ENCODE data around the gene CYP26A1. TPM values are rescaled to one million over a fixed set of nuclear protein-coding genes. Genes with fewer than 3 reads are reported as not detected.

Gene CYP26A1
- total RNA-seq, 4 donors from 2014 or later, result not detected

GRCh38 chr10:93083743-93084539 lies 10.2 kb downstream of the CYP26A1 start:
- DNase-seq, result no peak
- TF ChIP-seq CTCF (IDR thresholded peaks at IDR 0.05) (no peak), POLR2A (IDR thresholded peaks at IDR 0.05) (no peak)
- Histone ChIP-seq H3K4me1 (no peaks in the 10 kb centered on the region), H3K4me3 (replicated peaks in 1 of 3) (no peak overlapping the region), H3K9me3 (no peaks in the 10 kb centered on the region), H3K27me3 (no peaks in the 10 kb centered on the region), H3K36me3 (no peaks in the 10 kb centered on the region), H3K27ac (no peak overlapping the region)
- WGBS, 2 donors, result 84 to 89% methylated on average over 7 of the region's 7 CpGs
- intact Hi-C loops (cut with DNase I), result loop anchor here (10.0 kb wide), 1 partner anchor 211 kb away; no protein-coding TSS in a partner anchor

- TF ChIP-seq CTCF (IDR thresholded peaks at IDR 0.05), result no peak
- no peak for TF ChIP-seq POLR2A (IDR thresholded peaks at IDR 0.05)
- WGBS, 2 donors, result 70 to 88% methylated on average over 4 of the region's 4 CpGs
Observed at GRCh38 chr10:93085272-93085859, 11.7 kb downstream of the CYP26A1 start.

GRCh38 chr10:93086289-93086688 lies 12.6 kb downstream of the CYP26A1 start:
- Histone ChIP-seq H3K4me1 (no peaks in the 10 kb centered on the region), H3K27me3 (no peaks in the 10 kb centered on the region), H3K4me3 (replicated peaks in 1 of 3) (no peak overlapping the region), H3K27ac (no peak overlapping the region), H3K9me3 (no peaks in the 10 kb centered on the region), H3K36me3 (no peaks in the 10 kb centered on the region)
- 95 to 96% methylated on average over 6 of the region's 6 CpGs for WGBS, 2 donors
- no peak for TF ChIP-seq POLR2A (IDR thresholded peaks at IDR 0.05)
- TF ChIP-seq CTCF (IDR thresholded peaks at IDR 0.05), result no peak
- DNase-seq, result no peak
- intact Hi-C loops (cut with DNase I), result loop anchor here (10.0 kb wide), 1 partner anchor 209 kb away; no protein-coding TSS in a partner anchor

More at GRCh38 chr10:93085272-93085859, 11.7 kb downstream of the CYP26A1 start:
- intact Hi-C loops (cut with DNase I), result loop anchor here (10.0 kb wide), 1 partner anchor 209 kb away; no protein-coding TSS in a partner anchor
- Histone ChIP-seq H3K27me3 (no peaks in the 10 kb centered on the region), H3K4me1 (no peaks in the 10 kb centered on the region), H3K4me3 (replicated peaks in 1 of 3) (no peak overlapping the region), H3K27ac (no peak overlapping the region), H3K36me3 (no peaks in the 10 kb centered on the region), H3K9me3 (no peaks in the 10 kb centered on the region)
- no peak for DNase-seq

GRCh38 chr10:93087846-93088245 lies 14.2 kb downstream of the CYP26A1 start:
- no peaks in the 10 kb centered on the region for H3K36me3 ChIP-seq
- TF ChIP-seq POLR2A (IDR thresholded peaks at IDR 0.05) (no peak), CTCF (IDR thresholded peaks at IDR 0.05) (no peak)
- H3K27me3 ChIP-seq, result no peaks in the 10 kb centered on the region
- H3K9me3 ChIP-seq, result no peaks in the 10 kb centered on the region
- no peak overlapping the region for H3K27ac ChIP-seq
- intact Hi-C loops (cut with DNase I), result loop anchor here (10.0 kb wide), 1 partner anchor 207 kb away; no protein-coding TSS in a partner anchor
- DNase-seq, result no peak
- H3K4me3 ChIP-seq (replicated peaks in 1 of 3), result no peak overlapping the region
- no peaks in the 10 kb centered on the region for H3K4me1 ChIP-seq
- 69 to 77% methylated on average over 3 of the region's 3 CpGs for WGBS, 2 donors

GRCh38 chr10:93088466-93088865 lies 14.8 kb downstream of the CYP26A1 start:
- no peak for TF ChIP-seq POLR2A (IDR thresholded peaks at IDR 0.05)
- no peak for TF ChIP-seq CTCF (IDR thresholded peaks at IDR 0.05)
- Histone ChIP-seq H3K4me3 (replicated peaks in 1 of 3) (no peak overlapping the region), H3K36me3 (no peaks in the 10 kb centered on the region), H3K4me1 (no peaks in the 10 kb centered on the region), H3K27me3 (no peaks in the 10 kb centered on the region), H3K9me3 (no peaks in the 10 kb centered on the region), H3K27ac (no peak overlapping the region)
- 78 to 87% methylated on average over 4 of the region's 4 CpGs for WGBS, 2 donors
- DNase-seq, result no peak
- intact Hi-C loops (cut with DNase I), result loop anchor here (10.0 kb wide), 1 partner anchor 206 kb away; no protein-coding TSS in a partner anchor

All from thyroid gland (tissue), 4 donors.